ENCODE data around the gene HRAS.
"Not testable (repeated sequence)": the region's sequence is repeated elsewhere in the genome, so short reads cannot be mapped to it uniquely, and the experiment has no call there.

Gene HRAS

GRCh38 chr11:532527-532985 lies 2.8 kb downstream of the HRAS start:
- no peak for DNase-seq

DNA sequence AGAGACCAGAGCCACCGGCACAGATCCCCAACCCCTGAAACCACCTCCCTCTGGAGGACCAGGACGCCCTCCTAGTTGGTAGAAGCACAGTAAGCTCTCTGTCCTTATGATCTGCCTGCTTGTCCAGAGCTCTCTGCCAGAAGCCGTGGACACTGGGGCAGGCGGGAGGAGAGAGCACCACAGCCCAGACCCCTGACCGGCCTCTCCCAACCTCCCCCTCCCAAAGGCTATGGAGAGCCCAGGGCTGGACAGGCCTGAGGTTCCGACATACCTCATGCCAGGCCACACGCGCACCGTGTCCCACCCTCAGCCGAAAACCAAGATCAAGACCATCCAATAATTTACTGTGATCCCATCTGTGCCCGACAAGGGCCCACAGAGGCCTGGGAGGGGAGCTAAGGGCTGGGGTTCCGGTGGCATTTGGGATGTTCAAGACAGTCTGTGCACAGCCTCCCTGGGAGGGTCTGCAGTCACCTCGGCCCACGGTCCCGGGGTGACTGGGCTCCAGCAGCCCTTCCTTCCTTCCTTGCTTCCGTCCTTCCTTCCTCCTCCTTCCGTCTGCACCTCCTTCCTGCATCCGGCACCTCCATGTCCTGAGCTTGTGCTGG lies 3.4 kb downstream of the HRAS start:
- DNase-seq: no peak

- DNase-seq: no peak
These were observed 4.2 kb downstream of the HRAS start for GRCh38 chr11:530960-531831.

DNA sequence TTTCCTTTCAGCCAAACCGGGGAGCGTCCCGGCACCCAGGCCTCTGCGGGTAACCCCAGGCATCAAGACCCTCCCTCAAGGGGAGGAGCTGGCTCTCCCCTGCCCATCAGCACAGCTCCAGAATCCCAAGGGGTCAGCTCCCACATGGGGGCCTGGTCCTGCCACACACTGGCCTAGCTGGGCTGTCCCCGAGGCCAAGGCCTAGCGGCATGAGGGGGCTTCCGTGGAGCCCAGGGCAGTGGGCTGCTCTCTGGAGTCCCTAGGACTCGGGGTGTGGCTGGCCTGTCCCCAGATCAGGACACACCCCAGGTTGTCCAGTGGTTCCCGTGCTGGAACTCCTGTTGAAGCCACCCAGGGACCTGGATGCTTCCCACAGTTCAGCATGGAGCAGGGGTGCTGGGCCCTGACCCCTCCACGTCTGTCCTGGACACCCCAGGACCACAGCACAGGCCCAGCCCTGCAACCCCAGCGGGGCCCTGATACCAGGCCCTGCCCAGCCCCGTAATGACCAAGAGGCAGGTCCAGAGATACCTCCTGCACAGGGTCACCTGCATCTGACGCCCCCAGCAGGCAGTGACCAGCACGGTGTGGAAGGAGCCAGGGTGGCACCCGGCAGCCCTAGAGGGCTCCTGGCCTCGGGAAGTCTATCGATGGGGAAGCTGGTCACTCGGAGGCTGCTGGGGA lies 5.5 kb downstream of the HRAS start:
- DNase-seq: no peak

GRCh38 chr11:528815-529727 lies 6.3 kb downstream of the HRAS start:
- no peak for DNase-seq

DNA sequence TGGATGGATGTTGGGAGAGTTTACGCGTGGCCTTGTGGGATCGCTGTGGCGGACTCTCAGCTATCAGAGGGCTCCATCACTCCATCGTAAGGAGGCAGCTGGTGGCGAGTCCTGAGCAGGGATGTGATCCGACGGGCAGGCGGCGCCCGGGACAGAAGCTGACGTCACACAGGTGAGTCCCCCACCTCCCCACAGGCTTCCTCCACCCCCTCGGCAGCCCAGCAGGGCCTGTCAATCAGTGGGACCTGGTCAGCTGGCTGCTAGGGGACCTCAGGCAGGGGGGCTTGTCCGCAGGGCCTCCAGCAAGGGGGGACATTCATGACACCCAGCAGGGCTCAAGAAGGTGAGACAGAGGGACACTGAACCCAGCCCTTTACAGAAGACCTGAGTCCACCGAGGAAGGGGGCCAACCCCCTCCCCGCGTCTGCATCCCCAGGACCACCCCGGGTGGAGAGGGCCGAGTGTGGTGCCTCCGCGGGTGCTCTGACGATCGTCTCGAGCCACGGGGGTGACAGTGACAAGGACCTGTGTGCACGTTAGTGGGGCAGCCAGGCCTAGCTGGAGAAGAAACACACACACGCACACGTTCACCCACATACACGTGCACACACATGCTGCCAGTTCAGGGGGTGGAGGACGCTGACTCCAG lies 7.1 kb downstream of the HRAS start:
- DNase-seq: no peak

GRCh38 chr11:526192-526591 lies 9.2 kb downstream of the HRAS start:
- no peak for DNase-seq

GRCh38 chr11:521177-521688 lies 14.1 kb downstream of the HRAS start:
- no peak for DNase-seq

DNA sequence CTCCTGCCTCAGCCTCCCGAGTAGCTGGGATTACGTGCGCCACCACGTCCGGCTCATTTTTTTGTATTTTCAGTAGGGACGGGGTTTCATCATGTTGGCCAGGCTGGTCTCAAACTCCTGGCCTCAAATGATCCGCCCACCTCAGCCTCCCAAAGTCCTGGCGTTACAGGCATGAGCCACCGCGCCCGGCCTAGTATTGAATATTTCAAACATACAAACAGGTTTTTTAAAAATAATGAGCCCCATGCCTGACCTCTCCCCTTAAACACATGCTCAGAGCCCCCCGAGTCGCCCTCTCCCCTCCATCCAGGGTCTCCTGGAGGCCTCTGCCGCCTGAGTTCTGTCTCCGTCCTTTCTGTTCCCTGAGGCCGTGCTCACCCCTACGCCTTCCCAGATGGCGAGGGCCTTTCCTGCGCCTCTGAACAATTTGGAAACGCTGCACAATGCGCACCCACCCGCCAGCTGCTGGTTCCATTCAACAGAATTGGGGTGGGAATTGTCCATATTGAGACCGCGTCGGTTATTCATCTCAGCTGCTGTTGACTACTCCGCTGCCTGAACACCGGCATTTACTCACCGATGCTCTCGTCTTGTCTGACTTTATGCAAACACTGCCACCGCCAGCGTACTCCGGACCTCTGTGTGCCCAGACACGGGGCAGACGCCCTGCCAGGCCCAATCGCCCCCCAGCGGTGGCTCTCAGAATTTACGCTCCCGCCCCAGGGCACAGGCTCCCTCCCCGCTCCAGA lies 14.8 kb downstream of the HRAS start:
- no peak for DNase-seq

- DNase-seq: peak; percentile 84
These were observed 16.7 kb downstream of the HRAS start for GRCh38 chr11:518463-519202.

- not testable (repeated sequence) for DNase-seq
These were observed 18.3 kb downstream of the HRAS start for GRCh38 chr11:516918-517685.

DNA sequence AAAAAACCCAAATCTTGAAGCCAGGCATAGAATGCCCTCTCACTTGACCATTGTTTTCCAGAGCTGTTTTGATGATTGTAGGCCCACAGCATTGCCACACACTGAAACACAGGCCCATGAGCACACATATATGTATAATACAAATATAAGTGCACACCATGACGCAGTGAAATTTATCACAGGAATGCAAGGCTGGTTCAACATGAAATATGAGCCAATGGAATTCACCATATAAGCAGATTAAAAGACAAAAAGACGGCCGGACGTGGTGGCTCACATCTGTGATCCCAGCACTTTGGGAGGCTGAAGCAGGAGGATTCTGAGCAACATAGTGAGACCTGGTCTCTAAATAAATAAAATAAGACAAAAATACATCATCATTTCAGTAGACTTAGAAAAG lies 19.0 kb downstream of the HRAS start:
- no peak for DNase-seq

- DNase-seq: no peak
These were observed 20.2 kb downstream of the HRAS start for GRCh38 chr11:515131-515530.

DNA sequence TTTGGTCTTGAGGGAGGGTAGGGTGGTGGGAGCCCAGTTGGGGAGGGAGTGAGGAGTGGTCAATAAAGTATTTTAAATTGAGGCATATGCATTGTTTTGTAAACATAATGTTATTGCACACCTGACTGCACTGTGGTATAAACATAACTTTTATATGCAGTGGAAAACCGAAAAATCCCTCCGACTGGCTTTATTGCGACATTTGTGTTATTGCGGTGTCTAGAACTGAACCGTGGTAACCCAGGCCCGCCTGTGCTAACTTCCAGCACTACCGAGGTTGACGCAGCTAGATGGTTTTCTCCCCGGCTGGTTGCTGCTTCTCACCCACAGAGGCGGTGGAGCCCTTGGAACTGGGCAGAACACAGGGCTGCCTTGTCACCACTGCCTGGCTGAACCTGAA lies 20.8 kb downstream of the HRAS start:
- DNase-seq: no peak

- DNase-seq: no peak
These were observed 22.4 kb downstream of the HRAS start for GRCh38 chr11:512761-513595.

GRCh38 chr11:508956-509355 lies 26.4 kb downstream of the HRAS start:
- no peak for DNase-seq

DNA sequence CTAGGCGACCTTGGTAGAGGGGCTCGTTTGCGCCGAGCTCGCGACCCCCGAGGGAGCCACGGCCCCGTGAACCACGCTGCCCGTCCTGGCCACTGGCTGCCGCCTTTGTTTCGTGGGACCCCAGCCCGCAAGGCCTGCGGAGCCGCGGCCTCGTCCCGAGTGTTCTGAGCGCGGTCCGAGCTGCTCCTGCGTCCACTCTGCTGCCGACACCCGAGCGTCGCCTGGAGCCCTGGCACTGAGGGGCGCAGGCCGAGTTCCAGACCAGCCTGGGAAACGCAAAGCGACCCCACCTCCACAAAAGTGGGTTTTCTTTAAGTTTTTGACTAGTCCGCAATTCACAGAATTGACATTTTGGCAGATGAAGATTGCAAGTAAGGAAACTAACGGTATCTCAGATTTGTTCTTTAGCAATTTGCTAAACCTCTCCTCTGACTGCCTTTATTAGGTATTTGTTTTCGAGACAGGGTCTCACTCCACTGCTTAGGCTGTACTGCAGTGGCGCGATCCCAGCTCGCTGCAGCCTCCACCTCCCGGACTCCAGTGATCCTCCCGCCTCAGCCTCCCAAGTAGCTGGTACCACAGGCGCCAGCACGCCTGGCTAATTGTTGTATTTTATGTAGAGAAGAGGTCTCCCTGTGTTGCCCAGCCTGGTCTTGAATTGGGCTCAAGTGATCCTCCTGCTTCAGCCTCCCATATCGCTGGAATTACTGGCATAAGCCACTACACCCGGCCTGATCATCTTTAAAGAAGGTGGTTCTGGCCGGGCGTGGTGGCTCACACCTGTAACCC lies 27.5 kb downstream of the HRAS start:
- no peak for DNase-seq

All from activated T-cell treated with anti-CD3 and anti-CD28 coated beads for 4 hours (primary cell).